Stimulated activated CD4-positive, alpha-beta T cell treated with anti-CD3 and anti-CD28 coated beads, Interleukin-4, amount 100 ng/mL, for 24 hours (primary cell): ENCODE results near the gene NEAT1.
A peak's percentile ranks its signal among the peaks of the same experiment; 100 is the strongest.
"Not testable (repeated sequence)": the region's sequence is repeated elsewhere in the genome, so short reads cannot be mapped to it uniquely, and the experiment has no call there.

Experiments
- DNase-seq: peaks from one replicate; pipeline ENCODE4 v3.0.0-alpha.2; 2020

The NEAT1 gene

GRCh38 chr11:65411681-65412070 lies 10.9 kb upstream of the NEAT1 start:
- DNase-seq: no peak

- no peak for DNase-seq
These were observed 10.1 kb upstream of the NEAT1 start for GRCh38 chr11:65412271-65413076.

- DNase-seq: not testable (repeated sequence)
These were observed 9.4 kb upstream of the NEAT1 start for GRCh38 chr11:65413077-65413664.

- no peak for DNase-seq
These were observed 7.7 kb upstream of the NEAT1 start for GRCh38 chr11:65414776-65415498.

- no peak for DNase-seq
These were observed 6.9 kb upstream of the NEAT1 start for GRCh38 chr11:65415499-65416340.

- DNase-seq: peak; percentile 93
These were observed 6.2 kb upstream of the NEAT1 start for GRCh38 chr11:65416341-65416824.

GRCh38 chr11:65416841-65417701 lies 5.5 kb upstream of the NEAT1 start:
- peak; percentile 40 for DNase-seq

- DNase-seq: peak; percentile 36
These were observed 4.7 kb upstream of the NEAT1 start for GRCh38 chr11:65417702-65418430.

GRCh38 chr11:65418431-65418680 lies 4.2 kb upstream of the NEAT1 start:
- no peak for DNase-seq

GRCh38 chr11:65418681-65419459 lies 3.7 kb upstream of the NEAT1 start:
- DNase-seq: peak; percentile 92

GRCh38 chr11:65419460-65419771 lies 3.2 kb upstream of the NEAT1 start:
- DNase-seq: no peak

- peak; percentile 76 for DNase-seq
These were observed 2.7 kb upstream of the NEAT1 start for GRCh38 chr11:65419772-65420481.

GRCh38 chr11:65420506-65420905 lies 2.1 kb upstream of the NEAT1 start:
- no peak for DNase-seq

GRCh38 chr11:65420979-65421793 lies 1.4 kb upstream of the NEAT1 start:
- peak; percentile 92 for DNase-seq

- peak; percentile 95 for DNase-seq
These were observed 585 bp upstream of the NEAT1 start for GRCh38 chr11:65421794-65422632.

GRCh38 chr11:65423516-65424204 lies 1.1 kb downstream of the NEAT1 start:
- DNase-seq: peak; percentile 38
